ENCODE data around the gene SIX2.

DNA sequence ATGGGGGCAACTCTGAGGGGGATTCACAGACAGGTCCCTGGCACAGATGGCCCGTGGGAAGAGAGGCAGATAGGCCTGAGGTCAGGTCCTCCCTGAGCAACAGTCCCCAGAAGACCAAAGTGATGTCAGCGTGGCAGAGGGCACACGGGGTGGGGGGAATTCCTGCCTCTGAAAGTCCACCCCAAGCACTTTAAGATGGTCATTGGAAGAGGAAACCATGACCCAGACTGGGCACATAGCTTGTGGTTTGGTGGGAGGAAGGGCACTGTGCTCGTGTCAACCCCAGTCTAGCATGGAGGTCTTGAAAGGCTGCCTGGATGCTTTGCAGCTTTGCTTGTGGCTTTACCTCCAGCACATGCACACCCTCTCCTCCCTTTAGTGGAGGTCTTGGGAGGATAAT, 38.0 kb upstream of the SIX2 start:
- TF ChIP-seq, protein P1, sequence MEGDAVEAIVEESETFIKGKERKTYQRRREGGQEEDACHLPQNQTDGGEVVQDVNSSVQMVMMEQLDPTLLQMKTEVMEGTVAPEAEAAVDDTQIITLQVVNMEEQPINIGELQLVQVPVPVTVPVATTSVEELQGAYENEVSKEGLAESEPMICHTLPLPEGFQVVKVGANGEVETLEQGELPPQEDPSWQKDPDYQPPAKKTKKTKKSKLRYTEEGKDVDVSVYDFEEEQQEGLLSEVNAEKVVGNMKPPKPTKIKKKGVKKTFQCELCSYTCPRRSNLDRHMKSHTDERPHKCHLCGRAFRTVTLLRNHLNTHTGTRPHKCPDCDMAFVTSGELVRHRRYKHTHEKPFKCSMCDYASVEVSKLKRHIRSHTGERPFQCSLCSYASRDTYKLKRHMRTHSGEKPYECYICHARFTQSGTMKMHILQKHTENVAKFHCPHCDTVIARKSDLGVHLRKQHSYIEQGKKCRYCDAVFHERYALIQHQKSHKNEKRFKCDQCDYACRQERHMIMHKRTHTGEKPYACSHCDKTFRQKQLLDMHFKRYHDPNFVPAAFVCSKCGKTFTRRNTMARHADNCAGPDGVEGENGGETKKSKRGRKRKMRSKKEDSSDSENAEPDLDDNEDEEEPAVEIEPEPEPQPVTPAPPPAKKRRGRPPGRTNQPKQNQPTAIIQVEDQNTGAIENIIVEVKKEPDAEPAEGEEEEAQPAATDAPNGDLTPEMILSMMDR (IDR thresholded peaks at IDR 0.05), result no peak
- TF ChIP-seq POLR2A (IDR thresholded peaks at IDR 0.05) (no peak), POLR2AphosphoS5 (IDR thresholded peaks at IDR 0.05) (no peak), EP300 (IDR thresholded peaks at IDR 0.05) (no peak)
